HTR-8/SVneo (cell line): Measurements from ENCODE around the gene LMOD3.

Experiments
- DNase-seq: peaks from one replicate; pipeline ENCODE4 v3.0.0; 2011; ENCODE audit warnings: low spot score, mixed read lengths; ENCODE audit not compliant: insufficient read length
- FAIRE-seq: peaks from 2 replicates; lab custom pipeline; 2011; peaks lifted over from hg19 to GRCh38; lab: Jason Lieb, UNC

LMOD3 gene

DNA sequence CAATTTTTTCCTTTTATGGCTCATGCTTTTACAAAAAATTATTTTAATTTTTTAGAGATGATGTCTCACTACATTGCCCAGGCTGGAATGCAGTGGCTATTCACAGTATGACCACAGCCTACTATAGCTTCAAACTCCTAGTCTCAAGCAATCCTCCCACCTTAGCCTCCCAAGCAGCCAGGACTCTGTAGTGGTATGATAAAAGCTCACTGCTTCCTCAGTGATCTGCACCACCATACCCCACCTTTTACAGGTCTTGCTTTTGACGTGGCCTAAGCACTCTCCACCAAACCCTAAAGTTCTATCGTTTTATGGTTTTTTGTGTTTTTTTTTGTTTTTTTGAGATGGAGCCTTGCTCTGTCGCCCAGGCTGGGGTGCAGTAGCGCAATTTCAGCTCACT lies 56.3 kb downstream of the LMOD3 start:
- no peak for FAIRE-seq
- DNase-seq, result no peak

DNA sequence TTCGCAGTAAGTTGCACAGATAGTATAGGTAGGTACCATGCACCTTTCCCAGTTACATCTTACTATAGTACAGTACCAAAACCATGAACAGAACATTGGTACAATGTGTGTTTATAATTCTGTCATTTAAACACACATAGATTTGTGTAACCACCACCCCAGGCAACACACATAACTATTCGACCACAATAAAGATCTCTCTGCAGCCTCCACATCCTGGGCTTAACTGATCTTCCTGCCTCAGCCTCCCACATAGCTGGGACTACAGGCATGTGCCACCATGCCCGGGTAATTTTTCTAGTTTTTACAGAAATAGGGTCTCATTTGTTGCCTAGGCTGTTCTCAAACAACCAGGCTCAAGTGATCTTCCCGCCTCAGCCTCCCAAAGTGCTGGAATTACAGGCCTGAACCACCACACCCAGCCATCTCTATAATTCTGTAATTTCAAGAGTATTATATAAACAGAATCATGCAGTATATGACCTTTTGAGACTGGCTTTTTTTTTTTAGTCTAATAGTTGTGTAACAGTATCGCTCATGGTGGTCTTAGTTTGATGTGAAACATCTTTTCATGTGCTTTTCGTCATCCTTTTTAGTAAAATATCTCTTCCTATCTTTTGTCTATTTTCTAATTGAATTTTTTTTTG lies 57.0 kb downstream of the LMOD3 start:
- FAIRE-seq (no peak), DNase-seq (no peak)

DNA sequence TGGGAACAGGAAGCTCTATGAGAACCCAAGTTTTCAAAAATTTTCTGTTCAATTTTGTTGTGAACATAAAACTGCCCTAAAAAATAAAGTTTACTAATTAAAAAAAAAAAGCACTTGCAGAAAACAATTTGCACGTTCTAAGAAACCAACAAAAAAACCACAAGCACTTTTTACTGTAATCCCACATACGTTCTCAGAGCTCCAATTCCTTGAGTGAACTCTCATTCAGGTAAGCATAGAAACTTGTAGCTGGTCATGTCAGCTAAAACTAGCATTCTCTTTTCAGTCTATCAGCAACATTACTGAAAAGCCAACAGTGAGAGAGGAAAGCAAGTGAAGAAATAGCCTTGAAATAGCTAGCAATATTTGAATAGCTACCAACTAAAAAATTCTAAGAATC lies 58.8 kb downstream of the LMOD3 start:
- FAIRE-seq (no peak), DNase-seq (no peak)

DNA sequence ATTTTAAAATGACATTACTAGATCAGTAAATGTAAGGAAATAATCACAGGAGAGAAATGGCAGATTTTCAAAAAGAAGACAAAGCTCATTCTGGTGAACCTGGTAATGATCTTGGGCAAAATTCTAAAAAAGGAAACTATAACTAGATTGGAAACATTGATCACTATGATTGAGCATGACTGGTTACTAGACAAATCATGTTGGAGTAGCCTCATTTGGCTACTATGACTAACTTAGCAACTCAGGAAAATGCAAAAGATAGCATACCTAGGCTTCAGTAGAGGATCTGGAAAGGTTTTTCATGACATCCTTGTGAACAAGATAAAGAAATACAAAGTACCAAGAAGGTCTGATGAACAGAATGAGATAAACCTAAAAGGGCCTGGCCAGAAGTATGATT lies 62.7 kb downstream of the LMOD3 start:
- FAIRE-seq, result no peak
- no peak for DNase-seq

DNA sequence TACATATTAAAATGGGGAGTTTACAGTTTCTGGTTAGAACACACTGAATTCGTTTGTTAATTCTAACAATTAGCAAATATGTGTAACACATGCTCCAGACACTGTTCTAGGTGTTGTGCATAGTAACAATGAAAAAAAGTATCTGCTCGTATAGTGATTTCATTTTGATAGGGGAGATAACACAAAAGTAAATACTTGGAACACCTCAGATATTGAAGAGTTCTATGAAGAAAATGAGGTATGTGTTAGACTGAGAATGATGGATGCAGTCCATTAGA lies 63.5 kb downstream of the LMOD3 start:
- DNase-seq (no peak), FAIRE-seq (no peak)

DNA sequence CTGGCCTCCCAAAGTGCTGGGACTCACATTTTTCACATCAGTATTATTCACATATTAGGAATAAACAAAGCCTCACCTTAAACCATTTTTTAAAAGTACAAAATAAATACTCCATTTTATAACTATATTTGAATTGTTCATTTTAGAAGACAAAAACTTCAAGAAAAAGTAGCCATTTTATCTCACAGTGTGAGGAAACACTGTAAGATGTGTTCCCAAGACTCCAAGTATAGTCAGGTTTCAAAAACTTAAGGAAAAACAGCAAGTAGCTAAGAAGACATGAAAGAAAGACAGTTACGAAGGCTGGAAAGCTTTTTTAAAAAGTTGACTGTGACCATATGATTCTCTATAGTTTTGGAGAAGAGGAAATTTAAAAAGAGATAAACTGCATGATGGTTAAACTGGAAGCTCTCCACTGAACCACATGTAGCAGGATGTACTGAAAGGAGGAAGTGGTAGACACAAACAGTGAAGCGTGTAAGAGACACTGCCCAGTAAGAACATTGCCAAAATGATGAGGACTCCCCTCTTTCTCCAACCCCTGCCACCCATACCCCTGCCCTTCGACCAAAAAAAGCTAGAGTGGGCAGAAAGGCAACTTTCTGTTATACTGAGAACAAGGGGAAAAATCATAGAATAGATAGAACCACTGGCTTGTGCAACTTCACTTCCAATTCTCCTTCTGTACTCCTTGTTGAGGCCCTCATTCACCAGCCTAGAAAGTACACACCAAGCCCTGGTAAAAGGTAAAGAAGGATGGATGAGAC lies 64.0 kb downstream of the LMOD3 start:
- DNase-seq (no peak), FAIRE-seq (no peak)
